A673 (cell line): ENCODE data around the gene GRIK4.

ENCODE experiments used
- EZH2 ChIP-seq: fragments of 200-600 bp; sonication (generic); IDR thresholded peaks from 2 replicates; pipeline ENCODE4 v1.6.1; 2017; ENCODE audit warnings: borderline replicate concordance, low read depth, mild to moderate bottlenecking, mixed read lengths, antibody characterized with exemption, low read length; ENCODE audit not compliant: poor library complexity, severe bottlenecking
- TF ChIP-seq, protein P1 (sequence below): fragments of 300-800, 200-600 bp; sonication (generic); conservative IDR thresholded peaks from 2 replicates; pipeline ENCODE4 v1.5.1; 2017; ENCODE audit warnings: low read depth, mild to moderate bottlenecking, antibody characterized with exemption, low read length, moderate library complexity, mixed read lengths

DNA sequence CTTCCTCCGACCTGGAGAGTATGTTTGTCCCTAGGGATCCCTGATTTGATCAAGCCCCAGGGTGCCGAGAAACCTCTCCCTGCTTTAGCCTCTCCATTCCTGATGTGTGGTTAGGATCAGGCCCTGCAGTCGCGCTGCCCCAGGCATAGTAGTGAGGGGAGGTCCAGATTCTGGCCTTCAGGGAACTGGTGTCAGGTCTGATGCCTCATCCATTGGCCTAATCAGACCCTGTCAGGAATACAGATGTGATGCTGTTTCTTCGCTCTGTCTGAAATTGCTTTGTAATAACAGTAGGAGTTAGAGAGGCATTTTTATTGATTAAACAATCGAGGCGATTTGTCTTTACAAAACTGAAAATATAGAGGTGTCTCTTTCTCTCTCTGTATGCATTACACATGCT is 75.2 kb downstream of the GRIK4 start:
- no peak for TF ChIP-seq EZH2
- TF ChIP-seq, protein P1, sequence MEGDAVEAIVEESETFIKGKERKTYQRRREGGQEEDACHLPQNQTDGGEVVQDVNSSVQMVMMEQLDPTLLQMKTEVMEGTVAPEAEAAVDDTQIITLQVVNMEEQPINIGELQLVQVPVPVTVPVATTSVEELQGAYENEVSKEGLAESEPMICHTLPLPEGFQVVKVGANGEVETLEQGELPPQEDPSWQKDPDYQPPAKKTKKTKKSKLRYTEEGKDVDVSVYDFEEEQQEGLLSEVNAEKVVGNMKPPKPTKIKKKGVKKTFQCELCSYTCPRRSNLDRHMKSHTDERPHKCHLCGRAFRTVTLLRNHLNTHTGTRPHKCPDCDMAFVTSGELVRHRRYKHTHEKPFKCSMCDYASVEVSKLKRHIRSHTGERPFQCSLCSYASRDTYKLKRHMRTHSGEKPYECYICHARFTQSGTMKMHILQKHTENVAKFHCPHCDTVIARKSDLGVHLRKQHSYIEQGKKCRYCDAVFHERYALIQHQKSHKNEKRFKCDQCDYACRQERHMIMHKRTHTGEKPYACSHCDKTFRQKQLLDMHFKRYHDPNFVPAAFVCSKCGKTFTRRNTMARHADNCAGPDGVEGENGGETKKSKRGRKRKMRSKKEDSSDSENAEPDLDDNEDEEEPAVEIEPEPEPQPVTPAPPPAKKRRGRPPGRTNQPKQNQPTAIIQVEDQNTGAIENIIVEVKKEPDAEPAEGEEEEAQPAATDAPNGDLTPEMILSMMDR = no peak
